CD4-positive, alpha-beta T cell treated with Interleukin-15 for 1 hour (primary cell): Measurements from ENCODE around the gene TMEM205.
"Not testable (repeated sequence)": the region's sequence is repeated elsewhere in the genome, so short reads cannot be mapped to it uniquely, and the experiment has no call there.

Experiments used
- DNase-seq: peaks from one replicate; pipeline ENCODE4 v3.0.0-alpha.2; 2020

TMEM205 gene

GRCh38 chr19:11338569-11339253, 7.4 kb downstream of the TMEM205 start:
- no peak for DNase-seq

- no peak for DNase-seq
These were observed 7.9 kb downstream of the TMEM205 start for GRCh38 chr19:11338121-11338520.

DNA sequence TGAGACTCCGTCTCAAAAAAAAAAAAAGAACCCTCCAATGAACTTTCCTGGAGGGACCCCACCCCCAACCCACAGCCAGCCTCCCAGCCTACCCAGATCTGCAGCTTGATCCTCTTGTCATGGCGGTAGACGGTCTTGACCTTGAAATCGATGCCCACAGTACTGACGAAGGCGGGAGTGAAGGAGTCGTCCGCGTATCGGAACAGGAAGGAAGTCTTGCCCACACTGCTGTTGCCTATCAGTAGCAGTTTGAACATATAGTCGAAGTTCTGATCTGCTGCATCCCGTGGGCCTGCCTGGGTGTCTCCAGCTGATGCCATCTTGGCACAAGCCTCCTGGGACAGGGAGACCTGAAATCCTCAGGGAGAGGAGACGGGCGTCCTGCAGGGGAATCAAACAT, 9.0 kb downstream of the TMEM205 start:
- no peak for DNase-seq

DNA sequence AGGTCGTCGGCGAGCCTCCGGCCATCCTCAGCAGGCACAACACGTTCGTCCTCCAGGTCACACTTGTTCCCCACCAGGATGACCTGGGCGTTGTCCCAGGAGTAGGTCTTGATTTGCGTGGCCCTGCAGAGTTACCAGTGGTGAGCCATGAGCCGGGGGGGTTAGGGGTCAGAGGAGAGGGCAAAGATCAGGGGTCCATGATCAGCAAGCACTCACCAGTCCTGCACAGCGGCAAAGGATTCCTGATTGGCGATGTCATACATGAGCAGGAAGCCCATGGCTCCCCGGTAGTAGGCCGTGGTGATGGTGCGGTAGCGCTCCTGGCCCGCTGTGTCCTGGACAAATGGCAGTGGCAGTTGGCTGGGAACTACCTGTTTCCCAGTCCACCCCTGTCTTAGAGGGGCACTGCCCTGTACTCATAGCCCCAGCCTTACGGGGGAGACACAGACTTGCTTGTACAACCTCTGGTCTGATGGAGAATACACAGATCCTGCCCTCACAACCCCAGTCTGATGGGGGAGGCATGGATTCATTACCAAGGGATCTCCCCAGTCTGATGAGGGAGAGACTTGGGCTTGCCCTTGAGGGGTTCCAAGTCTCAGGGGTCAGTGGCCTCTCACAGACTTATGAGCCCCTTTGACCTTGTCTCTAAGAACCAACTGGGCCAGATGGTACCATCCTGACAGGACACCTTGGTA, 10.5 kb downstream of the TMEM205 start:
- no peak for DNase-seq

GRCh38 chr19:11333838-11334237, 12.2 kb downstream of the TMEM205 start:
- not testable (repeated sequence) for DNase-seq

GRCh38 chr19:11332822-11333221, 13.2 kb downstream of the TMEM205 start:
- no peak for DNase-seq

DNA sequence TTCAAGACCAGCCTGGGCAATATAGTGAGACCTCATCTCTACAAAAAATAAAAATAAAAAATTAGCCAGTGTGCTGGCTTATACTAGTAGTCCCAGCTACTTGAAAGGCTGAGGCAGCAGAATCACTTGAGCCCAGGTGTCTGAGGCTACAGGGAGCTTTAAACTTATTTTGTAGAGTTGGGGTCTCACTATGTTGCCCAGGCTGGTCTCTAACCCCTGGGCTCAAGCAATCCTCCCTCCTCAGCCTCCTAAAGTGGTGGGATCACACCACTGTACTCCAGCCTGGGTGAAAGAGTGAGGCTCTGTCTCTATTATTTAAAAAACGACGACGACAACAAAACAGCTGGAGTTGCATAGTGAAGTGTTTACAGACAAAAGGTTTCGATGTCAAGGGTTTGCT, 14.6 kb downstream of the TMEM205 start:
- DNase-seq, result no peak

- no peak for DNase-seq
These were observed 15.9 kb downstream of the TMEM205 start for GRCh38 chr19:11330127-11330526.

DNA sequence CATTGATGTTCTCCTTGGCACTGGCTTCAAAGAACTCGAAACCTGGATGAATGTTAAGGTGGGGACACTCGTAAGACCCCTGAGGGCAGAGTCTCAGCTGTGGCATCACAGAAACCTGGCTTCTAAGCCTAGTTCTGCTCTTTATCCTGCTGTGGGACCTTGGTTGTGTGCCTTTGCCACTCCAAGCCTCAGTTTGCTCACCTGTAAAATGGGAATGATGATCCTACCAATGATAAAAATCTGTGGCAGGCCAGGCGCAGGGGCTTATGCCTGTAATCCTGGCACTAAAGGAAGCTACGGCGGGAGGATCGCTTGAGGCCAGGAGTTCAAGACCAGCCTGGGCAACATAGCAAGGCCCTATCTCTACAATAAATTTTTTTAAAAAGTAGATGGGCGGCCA, 20.5 kb downstream of the TMEM205 start:
- DNase-seq, result no peak

DNA sequence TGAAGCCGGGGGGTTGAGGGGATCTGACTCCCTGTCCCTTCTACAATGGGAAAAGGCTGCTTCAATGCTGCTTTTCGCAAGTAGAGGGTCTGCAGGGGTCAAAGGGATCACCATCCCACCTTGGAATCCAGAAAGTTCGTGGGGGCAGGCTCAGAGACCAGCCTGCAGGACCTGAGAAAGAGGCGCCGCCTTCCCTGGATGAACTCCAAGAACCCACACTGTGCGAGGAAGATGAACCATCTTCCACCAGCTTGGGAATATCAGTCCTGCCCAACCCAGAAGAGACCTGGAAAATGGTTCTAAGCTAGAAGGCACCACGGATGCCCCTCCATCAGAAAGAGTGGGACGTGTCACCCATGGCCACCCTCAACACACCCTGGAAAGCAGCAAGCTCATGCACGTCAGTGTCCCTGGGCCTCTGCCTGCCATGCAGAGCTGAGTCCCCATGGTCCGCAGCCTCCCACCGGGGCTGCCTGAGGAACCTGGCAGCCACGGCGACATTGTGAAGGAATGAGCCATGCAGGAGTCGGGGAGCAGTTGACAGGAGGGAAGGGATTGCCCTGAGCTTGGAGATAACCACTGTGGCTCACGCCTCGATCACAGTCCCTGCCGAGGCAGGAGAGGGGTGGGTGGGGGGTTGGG, 21.2 kb downstream of the TMEM205 start:
- DNase-seq, result no peak

DNA sequence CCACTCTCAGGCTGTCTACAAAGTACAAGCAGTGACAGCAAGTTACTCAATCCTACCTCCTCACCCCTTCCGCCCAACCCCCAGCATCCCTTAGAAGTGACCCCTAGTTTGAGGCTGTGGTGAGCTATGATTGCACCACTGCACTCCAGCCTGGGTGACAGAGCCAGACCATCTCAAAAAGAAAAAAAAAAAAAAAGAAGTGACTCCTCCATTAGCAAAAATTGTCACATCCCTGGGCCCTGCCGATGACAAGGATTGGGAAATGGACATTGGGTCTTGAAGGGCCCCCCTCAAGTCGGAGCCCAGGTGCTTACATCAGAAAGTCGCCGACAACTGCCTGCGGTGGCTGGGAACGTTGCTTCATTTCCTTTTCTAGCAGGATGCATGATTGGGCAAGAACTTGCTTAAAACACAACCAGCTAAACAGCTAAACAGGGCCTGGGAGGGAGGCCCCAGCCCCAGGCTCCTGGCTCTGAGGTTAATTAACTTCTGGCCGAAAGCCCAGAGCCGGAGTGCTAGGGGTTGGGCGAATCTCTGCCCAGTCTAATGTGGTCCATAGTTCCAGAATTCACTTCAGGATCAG, 21.9 kb downstream of the TMEM205 start:
- DNase-seq, result peak; percentile 82

- no peak for DNase-seq
These were observed 22.4 kb downstream of the TMEM205 start for GRCh38 chr19:11323601-11324078.

GRCh38 chr19:11322269-11323024, 23.6 kb downstream of the TMEM205 start:
- DNase-seq, result peak; percentile 36

DNA sequence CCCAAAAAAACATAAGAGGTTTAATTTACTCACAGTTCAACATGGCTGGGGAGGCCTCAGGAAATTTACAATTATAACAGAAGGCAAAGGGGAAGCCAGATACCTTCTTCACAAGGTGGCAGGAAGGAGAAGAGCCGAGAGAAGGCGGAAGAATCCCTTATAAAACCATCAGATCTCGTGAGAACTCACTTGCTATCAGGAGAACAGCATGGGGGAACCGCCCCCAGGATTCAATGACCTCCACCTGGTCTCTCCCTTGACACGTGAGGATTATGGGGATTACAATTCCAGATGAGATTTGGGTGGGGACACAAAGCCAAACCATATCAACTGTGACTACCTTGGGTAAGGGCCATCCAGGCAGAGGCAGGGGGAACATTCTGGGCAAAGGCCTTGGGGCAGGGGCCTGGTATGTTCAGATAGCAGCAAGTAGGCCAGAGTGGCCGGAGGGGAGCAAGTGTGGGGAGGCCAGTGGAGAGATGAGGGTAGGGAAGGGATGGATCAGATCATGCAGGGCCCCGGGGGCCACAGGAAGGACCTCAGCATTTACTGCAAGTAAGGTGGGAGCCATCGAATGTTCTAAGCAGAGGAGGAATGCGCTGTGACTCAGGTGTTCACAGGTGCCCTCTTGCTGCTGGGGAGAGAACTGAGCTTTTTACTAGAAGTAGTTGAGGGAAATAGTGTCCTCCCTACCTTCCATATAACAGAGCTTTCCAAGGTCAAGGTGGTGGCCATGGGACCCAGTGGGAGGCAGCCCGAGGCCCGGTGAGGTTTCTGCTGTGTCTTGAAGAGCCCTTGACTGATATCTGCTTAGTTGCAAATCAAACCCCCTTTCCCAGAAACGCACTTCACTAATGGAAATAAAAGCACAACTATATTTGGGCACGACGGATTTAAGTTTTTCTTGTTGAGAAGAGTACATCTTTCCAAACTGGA, 24.6 kb downstream of the TMEM205 start:
- DNase-seq, result no peak

GRCh38 chr19:11320278-11320995, 25.6 kb downstream of the TMEM205 start:
- DNase-seq, result not testable (repeated sequence)

DNA sequence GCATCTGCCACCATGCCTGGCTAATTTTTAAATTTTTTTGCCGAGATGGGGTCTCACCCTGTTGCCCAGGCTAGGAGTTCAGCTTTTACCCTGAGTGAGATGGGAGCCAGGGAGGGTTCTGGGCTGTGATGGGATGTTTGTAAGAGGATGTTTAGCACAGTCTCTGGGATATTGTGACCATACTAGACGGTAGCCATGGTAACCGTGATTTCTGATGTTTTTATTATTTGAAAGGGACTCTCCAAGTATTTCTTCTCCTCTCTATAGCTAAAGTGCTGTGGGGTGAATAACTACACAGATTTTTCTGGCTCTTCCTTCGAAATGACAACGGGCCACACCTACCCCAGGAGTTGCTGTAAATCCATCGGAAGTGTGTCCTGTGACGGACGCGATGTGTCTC, 39.7 kb downstream of the TMEM205 start:
- no peak for DNase-seq

DNA sequence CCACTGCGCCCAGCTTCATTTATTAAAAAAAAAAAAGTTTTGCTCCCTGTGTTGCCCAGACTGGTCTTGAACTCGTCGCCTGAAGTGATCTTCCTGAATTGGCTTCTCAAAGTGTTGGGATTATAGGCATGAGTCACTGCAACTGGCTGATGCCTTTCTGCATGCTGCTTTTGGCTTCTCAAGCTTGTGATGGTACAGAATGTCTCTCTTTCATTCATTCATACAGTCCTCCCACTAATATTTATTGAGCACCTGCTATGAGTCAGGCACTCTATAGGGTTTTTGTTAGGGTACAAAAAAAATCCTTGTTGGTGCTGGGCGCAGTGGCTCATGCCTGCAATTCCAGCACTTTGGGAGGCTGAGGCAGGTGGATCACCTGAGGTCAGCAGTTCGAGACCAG, 41.1 kb downstream of the TMEM205 start:
- DNase-seq, result no peak

DNA sequence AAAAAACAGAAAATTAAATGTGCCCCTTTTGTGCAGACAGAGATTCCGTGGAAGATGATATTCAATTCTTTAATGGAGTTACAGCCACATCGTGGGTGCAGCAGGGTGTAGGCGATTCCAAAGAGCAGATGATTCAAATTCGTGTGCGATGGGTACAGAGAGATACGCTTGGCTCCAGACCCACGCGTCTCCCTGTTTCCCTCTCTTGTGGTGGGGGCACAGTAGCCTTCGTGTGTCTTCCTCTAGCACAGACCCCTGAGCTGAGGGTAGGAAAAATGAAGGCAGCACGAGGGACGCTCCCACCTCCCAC, 45.3 kb downstream of the TMEM205 start:
- DNase-seq, result no peak

DNA sequence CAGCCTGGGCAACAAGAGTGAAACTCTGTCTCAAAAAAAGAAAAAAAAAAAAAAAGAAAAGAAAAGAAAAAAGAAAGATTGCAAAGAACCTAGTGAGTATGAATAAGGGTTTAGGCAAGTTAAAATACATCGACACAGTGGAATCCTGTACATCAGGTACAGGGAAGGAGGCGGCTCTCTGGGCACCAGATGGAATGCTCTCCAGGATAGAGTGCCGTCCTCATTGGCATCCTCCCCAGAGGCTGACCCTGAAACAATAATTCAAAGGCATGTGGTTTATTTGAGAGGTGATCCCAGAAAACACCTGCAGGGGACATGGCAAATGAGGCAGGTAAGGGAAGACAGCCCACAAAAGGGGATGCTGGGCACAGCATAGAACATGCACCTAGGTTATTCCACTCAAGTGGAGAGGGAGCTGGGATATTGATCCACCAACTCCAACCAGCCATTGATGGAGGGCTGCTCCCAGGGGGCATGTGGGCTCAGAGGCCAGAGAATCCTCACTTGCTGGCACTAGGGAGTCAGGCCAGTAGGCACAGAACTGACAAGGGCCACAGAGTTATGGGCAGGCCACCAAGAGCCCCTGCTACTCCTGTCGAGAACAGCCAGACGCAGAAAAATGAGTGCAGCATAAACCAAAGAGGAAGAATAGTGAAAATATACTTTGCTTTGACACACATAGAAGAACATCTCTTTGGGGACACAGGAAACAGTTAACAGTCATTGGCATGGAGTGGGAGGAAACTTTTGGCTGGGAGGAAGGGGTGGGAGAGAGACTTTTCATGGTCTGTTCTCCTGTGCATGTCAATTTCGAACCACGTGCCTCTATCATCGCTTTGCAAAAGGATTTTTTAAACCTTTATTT, 45.9 kb downstream of the TMEM205 start:
- DNase-seq, result no peak

- no peak for DNase-seq
These were observed 49.8 kb downstream of the TMEM205 start for GRCh38 chr19:11296264-11296663.
